ENCODE data around the gene RNF144A.
A peak's percentile ranks its signal among the peaks of the same experiment; 100 is the strongest.
"Not testable (repeated sequence)": the region's sequence is repeated elsewhere in the genome, so short reads cannot be mapped to it uniquely, and the experiment has no call there.

The RNF144A gene
- 36.9 to 64.6 (median 39.8) reads per million in 4 donors for total RNA-seq

GRCh38 chr2:6917071-6917760 is at the start of gene RNF144A:
TSS of gene RNF144A (plus strand) at chr2:6917412. CDS start at chr2:6996927, 79,515 bp downstream.
- peak; percentile 50 to 76 (median 58) for DNase-seq

- DNase-seq: no peak
These were observed 44.8 kb upstream of the RNF144A start for GRCh38 chr2:6872394-6872793.

- no peak for DNase-seq
These were observed 43.2 kb upstream of the RNF144A start for GRCh38 chr2:6874032-6874431.

- no peak for DNase-seq
These were observed 40.9 kb upstream of the RNF144A start for GRCh38 chr2:6876309-6876708.

- DNase-seq: peak in 3 of 5 donors; percentile 9 to 60 (median 10)
These were observed 39.6 kb upstream of the RNF144A start, which contains the start of gene RSAD2 for GRCh38 chr2:6877402-6878304. TSS of gene RSAD2 (plus strand) at chr2:6877777. CDS start at chr2:6877801, 24 bp downstream.

GRCh38 chr2:6878549-6878948 is 38.7 kb upstream of the RNF144A start:
- DNase-seq: no peak

GRCh38 chr2:6879011-6879410 is 38.2 kb upstream of the RNF144A start:
- DNase-seq: no peak

- peak in 1 of 5 donors; percentile 53 for DNase-seq
These were observed 36.9 kb upstream of the RNF144A start for GRCh38 chr2:6880200-6880733.

GRCh38 chr2:6881046-6881445 is 36.2 kb upstream of the RNF144A start:
- no peak for DNase-seq

GRCh38 chr2:6881516-6881915 is 35.7 kb upstream of the RNF144A start:
- no peak for DNase-seq

- no peak for DNase-seq
These were observed 33.6 kb upstream of the RNF144A start for GRCh38 chr2:6883448-6884122.

GRCh38 chr2:6885551-6885950 is 31.7 kb upstream of the RNF144A start:
- no peak for DNase-seq

- DNase-seq: no peak
These were observed 31.2 kb upstream of the RNF144A start for GRCh38 chr2:6885968-6886367.

GRCh38 chr2:6887751-6888192 is 29.4 kb upstream of the RNF144A start:
- DNase-seq: no peak

- DNase-seq: no peak
These were observed 28.5 kb upstream of the RNF144A start for GRCh38 chr2:6888724-6889123.

GRCh38 chr2:6893876-6894482 is 23.2 kb upstream of the RNF144A start:
- DNase-seq: no peak

GRCh38 chr2:6896930-6897759 is 20.1 kb upstream of the RNF144A start:
- peak in 1 of 5 donors; percentile 34 for DNase-seq

- DNase-seq: not testable (repeated sequence)
These were observed 14.6 kb upstream of the RNF144A start for GRCh38 chr2:6902581-6902980.

GRCh38 chr2:6905668-6906067 is 11.5 kb upstream of the RNF144A start:
- no peak for DNase-seq

- DNase-seq: peak in 1 of 5 donors; percentile 65
These were observed 11.0 kb upstream of the RNF144A start for GRCh38 chr2:6906165-6906741.

- peak in 1 of 5 donors; percentile 30 for DNase-seq
These were observed 8.9 kb upstream of the RNF144A start for GRCh38 chr2:6908291-6908690.

Measured in T-helper 1 cell (primary cell).